ENCODE data around the gene FOXE3. TPM values are rescaled to one million over a fixed set of nuclear protein-coding genes. Genes with fewer than 3 reads are reported as not detected.

FOXE3 gene
- total RNA-seq, 1 experiment from 2014 or later: 0.46 TPM

GRCh38 chr1:47395433-47395832, 20.7 kb upstream of the FOXE3 start:
- H3K36me3 ChIP-seq (ENCODE audit: control insufficient read depth, insufficient read depth, low read length): no peaks in the 10 kb centered on the region
- BruUV-seq (replicated peaks): no TSS peak
- in situ Hi-C loops (cut with HindIII; ENCODE audit: low pct_unique_long_range_greater_than_20kb, low sequenced_read_pairs) (no loop called here), intact Hi-C loops (cut with micrococcal nuclease; ENCODE audit: unreplicated experiment) (no loop called here)
- CTCF ChIA-PET: no interaction called here
- ATAC-seq: no peak
- no peaks in the 10 kb centered on the region for H3K9me3 ChIP-seq (ENCODE audit: control insufficient read depth, insufficient read depth, low read depth, low read length)
- H3K4me3 ChIP-seq (ENCODE audit: low read depth in 2 of 2, low read length in 2 of 2): no peak overlapping the region
- H3K27ac ChIP-seq (ENCODE audit: low read length): no peak overlapping the region
- POLR2A ChIA-PET: no interaction called here
- no peak for DNase-seq (ENCODE audit: low read depth, low spot score)
- H3K27me3 ChIP-seq (ENCODE audit: control insufficient read depth, insufficient read depth, low read length): no peaks in the 10 kb centered on the region; the same call in 1 of the 2 replicates
- TF ChIP-seq POLR2AphosphoS5 (IDR thresholded peaks at IDR 0.05; ENCODE audit: low read depth, low read length): no peak
- TF ChIP-seq CTCF (IDR thresholded peaks at IDR 0.05): no peak
- no peak for TF ChIP-seq SIN3A (IDR thresholded peaks at IDR 0.05; ENCODE audit: borderline replicate concordance, insufficient read depth, low read depth, low read length)
- TF ChIP-seq TCF7L2 (IDR thresholded peaks at IDR 0.05; ENCODE audit: low read depth, low read length): no peak
- no peak for TF ChIP-seq REST (IDR thresholded peaks at IDR 0.05; ENCODE audit: insufficient read depth in 1 of 2, low read depth in 2 of 2, low read length in 1 of 2)
- no peaks in the 10 kb centered on the region; the same call in 1 of the 2 replicates for H3K4me1 ChIP-seq (ENCODE audit: control insufficient read depth, insufficient read depth, low read length)

GRCh38 chr1:47396671-47397196, 19.4 kb upstream of the FOXE3 start:
- Histone ChIP-seq H3K27me3 (ENCODE audit: control insufficient read depth, insufficient read depth, low read length) (no peaks in the 10 kb centered on the region; the same call in 1 of the 2 replicates), H3K4me3 (ENCODE audit: low read depth in 2 of 2, low read length in 2 of 2) (no peak overlapping the region), H3K36me3 (ENCODE audit: control insufficient read depth, insufficient read depth, low read length) (no peaks in the 10 kb centered on the region), H3K9me3 (ENCODE audit: control insufficient read depth, insufficient read depth, low read depth, low read length) (no peaks in the 10 kb centered on the region), H3K4me1 (ENCODE audit: control insufficient read depth, insufficient read depth, low read length) (no peaks in the 10 kb centered on the region), H3K27ac (ENCODE audit: low read length) (no peak overlapping the region)
- DNase-seq (ENCODE audit: low read depth, low spot score) (no peak), ATAC-seq (no peak)
- intact Hi-C loops (cut with micrococcal nuclease; ENCODE audit: unreplicated experiment) (no loop called here), in situ Hi-C loops (cut with HindIII; ENCODE audit: low pct_unique_long_range_greater_than_20kb, low sequenced_read_pairs) (no loop called here)
- no TSS peak for BruUV-seq (replicated peaks)
- ChIA-PET POLR2A (no interaction called here), CTCF (interaction anchor here (1.1 kb wide), 1 partner anchor 329 kb away, joined by 4 read pairs; no protein-coding TSS in a partner anchor)
- TF ChIP-seq POLR2AphosphoS5 (IDR thresholded peaks at IDR 0.05; ENCODE audit: low read depth, low read length): no peak

GRCh38 chr1:47399138-47399845, 16.8 kb upstream of the FOXE3 start:
- ChIA-PET CTCF (interaction anchor here (0.6 kb wide), 1 partner anchor 187 kb away, joined by 4 read pairs; no protein-coding TSS in a partner anchor), POLR2A (no interaction called here)

More at GRCh38 chr1:47399138-47399845, 16.8 kb upstream of the FOXE3 start:
- H3K27ac ChIP-seq (ENCODE audit: low read length): no peak overlapping the region
- ATAC-seq: no peak
- intact Hi-C loops (cut with micrococcal nuclease; ENCODE audit: unreplicated experiment) (no loop called here), in situ Hi-C loops (cut with HindIII; ENCODE audit: low pct_unique_long_range_greater_than_20kb, low sequenced_read_pairs) (no loop called here)
- no peak overlapping the region for H3K4me3 ChIP-seq (ENCODE audit: low read depth in 2 of 2, low read length in 2 of 2)
- no peaks in the 10 kb centered on the region for H3K9me3 ChIP-seq (ENCODE audit: control insufficient read depth, insufficient read depth, low read depth, low read length)
- H3K27me3 ChIP-seq (ENCODE audit: control insufficient read depth, insufficient read depth, low read length): no peaks in the 10 kb centered on the region
- TF ChIP-seq TCF7L2 (IDR thresholded peaks at IDR 0.05; ENCODE audit: low read depth, low read length): no peak
- no peak for TF ChIP-seq SIN3A (IDR thresholded peaks at IDR 0.05; ENCODE audit: borderline replicate concordance, insufficient read depth, low read depth, low read length)
- TF ChIP-seq POLR2AphosphoS5 (IDR thresholded peaks at IDR 0.05; ENCODE audit: low read depth, low read length): no peak
- no peak for TF ChIP-seq CTCF (IDR thresholded peaks at IDR 0.05)
- TF ChIP-seq REST (IDR thresholded peaks at IDR 0.05; ENCODE audit: insufficient read depth in 1 of 2, low read depth in 2 of 2, low read length in 1 of 2): no peak
- H3K4me1 ChIP-seq (ENCODE audit: control insufficient read depth, insufficient read depth, low read length): no peaks in the 10 kb centered on the region
- BruUV-seq (replicated peaks): no TSS peak
- no peak for DNase-seq (ENCODE audit: low read depth, low spot score)
- no peaks in the 10 kb centered on the region for H3K36me3 ChIP-seq (ENCODE audit: control insufficient read depth, insufficient read depth, low read length)
